ENCODE data around the gene NUTM2G.
"Not testable (repeated sequence)": the region's sequence is repeated elsewhere in the genome, so short reads cannot be mapped to it uniquely, and the experiment has no call there.

The NUTM2G gene

DNA sequence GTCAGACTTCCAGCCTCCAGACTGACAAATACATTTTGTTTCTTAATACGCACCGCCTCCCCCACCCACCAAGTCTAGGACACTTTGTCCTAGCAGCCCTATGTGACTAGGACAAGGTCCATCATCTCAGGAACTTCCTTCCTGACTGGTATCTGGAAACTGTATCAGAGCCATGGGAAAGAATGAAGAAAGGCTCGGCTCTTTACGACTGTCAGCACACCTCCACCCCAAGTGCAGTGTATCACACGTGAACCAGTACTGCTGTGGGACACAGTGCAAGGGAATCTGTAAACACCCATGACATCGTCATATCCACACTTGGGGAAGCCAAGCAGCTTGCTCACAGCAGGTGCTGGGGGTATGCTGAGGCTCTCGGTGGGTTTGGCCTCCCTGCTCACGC lies 13.0 kb downstream of the NUTM2G start:
- not testable (repeated sequence) for DNase-seq (ENCODE audit: low read depth in 3 of 3)

DNA sequence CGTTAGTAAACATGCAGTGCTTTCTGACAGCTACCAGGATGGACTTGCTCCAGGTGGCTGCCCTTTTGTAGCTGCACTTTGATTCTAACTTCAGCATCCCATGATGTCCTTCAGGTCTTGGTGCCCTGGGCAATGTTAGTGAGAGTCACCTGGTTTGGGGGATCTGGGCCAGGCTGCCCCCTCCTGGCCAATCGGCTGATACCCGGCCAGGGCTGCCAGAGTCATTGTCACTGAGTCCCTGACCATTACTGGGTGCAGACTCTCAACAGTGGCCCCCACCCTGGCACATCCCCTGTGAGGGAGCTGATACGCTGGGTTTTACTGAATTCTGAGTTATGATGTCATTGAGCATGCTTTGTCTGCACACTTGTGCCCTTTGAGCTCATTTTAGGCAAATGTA lies 13.5 kb downstream of the NUTM2G start:
- DNase-seq (ENCODE audit: low read depth in 3 of 3): not testable (repeated sequence)

DNA sequence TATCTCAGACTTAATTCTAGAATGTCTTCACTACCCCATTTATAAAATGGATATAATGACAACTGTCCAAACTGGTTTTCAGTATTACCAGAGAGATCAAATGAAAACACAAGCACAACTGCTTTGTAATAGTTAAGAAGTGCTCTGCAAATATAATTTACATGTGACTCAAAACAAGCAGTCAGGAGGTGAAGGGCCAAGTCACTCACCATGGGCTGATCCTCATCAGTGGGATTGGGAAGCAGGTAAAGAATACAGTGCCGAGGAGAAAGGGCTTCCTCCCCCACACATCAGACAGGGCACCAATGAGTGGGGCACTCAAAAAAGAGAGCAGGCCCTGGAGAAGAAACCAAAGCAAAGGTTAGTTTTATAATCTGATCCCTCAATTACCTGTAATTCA lies 20.7 kb downstream of the NUTM2G start:
- DNase-seq (ENCODE audit: low read depth in 3 of 3): not testable (repeated sequence)

DNA sequence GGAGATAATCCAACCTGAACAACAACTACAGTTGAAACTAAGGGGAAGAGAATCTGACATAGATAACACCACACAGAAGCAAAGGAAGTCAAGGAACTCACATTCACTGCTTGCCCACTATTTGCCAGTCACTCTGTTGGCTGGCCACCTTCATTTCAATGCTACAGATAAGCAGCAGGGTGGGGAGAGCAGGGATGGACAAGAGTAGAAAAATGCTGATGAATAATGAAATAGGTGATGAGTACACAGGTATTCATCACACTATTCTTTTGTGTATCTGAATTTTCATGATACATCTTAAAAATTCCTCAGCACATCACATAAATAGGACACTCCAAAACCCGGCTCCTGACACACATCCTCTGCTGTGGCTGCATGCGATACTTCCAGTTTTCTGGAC lies 21.9 kb downstream of the NUTM2G start:
- DNase-seq (ENCODE audit: low read depth in 3 of 3): not testable (repeated sequence)

DNA sequence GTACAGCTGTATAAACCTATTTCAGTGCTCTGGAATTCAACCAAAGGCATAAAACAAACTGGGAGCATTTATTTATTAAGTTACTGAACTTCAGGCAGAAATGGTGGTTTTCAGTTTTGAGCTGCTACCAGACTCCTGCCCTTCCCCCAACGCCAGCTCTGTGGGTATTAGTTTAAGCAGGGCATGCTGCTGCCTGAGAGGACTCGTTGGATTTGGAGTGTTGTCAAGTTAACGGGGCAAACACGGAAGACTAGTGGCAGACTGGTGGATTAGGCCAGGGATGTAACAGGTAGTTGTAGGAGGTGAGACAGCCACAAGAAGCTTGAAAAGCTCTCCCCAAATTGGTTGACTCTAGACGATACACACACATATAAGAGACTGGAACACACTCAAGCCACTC lies 38.9 kb downstream of the NUTM2G start:
- DNase-seq (ENCODE audit: low read depth in 3 of 3): not testable (repeated sequence)

DNA sequence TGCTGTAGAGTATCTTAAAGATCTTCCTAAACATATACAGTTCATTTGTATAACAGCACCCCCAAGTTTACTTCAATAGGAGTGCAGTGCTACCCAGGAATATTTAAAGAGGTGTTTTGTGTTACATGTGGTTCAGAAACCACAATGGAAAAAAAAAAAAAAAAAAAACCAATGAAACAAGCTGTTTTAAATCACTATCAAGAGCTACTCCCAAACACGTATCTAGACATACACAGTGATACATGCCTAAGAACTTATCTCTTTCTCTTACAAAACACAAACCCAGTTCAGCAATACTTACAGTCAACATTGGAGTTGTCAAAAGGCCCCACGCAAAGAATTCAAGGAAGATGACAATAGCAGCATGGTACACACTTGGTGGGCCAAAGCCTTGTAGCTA lies 43.9 kb downstream of the NUTM2G start:
- not testable (repeated sequence) for DNase-seq (ENCODE audit: low read depth in 3 of 3)

DNA sequence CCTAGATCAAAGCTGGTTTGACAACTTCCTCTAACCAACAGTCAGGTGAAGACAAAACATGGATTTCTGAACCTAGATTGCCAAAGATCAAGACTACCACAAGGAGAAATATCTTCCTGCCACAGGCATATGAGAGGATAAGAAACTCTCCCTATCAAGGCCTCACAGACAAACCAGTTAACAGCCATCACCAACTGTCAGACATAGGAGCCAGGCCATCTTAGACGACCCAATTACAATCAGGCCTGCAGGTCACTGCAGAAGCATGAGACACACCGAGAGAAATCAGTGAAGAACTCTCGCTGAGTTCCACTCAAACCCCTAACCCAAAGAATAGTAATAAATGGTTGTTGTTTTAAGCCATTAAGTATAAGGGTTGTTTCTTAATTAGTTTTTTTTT lies 45.4 kb downstream of the NUTM2G start:
- DNase-seq (ENCODE audit: low read depth in 3 of 3): not testable (repeated sequence)

DNA sequence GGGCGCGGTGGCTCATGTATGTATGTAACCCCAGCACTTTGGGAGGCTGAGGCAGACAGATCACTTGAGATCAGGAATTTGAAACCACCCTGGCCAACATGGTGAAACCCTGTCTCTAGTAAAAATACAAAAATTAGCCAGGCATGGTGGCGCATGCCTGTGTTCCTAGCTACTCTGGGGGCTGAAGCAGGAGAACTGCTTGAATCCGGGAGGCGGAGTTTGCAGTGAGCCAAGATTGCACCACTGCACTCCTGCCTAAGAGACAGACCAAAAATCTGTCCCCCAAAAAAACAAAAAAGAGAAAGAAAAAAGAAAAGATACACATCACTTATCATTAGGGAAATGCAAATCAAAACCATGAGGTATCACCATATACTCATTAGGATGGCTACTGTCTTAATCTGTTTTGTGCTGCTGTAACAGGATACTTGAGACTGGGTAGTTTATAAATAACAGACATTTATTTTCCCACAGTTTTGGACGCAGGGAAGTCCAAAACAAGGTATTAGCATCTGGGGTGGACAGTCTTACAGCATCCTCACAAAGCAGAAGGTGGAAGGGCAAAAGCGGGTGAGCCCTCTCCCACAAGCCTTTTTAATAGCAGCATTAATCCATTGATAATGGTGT lies 55.0 kb downstream of the NUTM2G start:
- DNase-seq (ENCODE audit: low read depth in 3 of 3): not testable (repeated sequence)

DNA sequence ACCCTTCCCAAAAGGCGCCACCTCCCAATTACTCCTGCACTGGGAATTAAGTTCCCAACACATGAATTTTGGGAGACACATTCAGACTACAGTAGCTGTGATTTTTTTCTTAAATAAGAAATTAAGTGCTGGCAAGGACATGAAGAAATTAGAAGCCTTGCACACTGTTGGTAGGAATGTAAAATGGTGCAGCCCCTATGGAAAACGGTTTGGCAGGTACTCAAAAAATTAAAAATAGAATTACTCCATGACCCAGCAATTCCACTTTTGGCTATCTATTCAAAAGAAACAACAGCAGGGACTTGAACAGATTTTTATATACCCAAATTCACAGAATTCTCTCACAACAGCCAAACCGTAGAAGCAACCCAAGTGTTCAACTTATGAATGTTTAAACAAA lies 55.5 kb downstream of the NUTM2G start:
- DNase-seq (ENCODE audit: low read depth in 3 of 3): not testable (repeated sequence)

DNA sequence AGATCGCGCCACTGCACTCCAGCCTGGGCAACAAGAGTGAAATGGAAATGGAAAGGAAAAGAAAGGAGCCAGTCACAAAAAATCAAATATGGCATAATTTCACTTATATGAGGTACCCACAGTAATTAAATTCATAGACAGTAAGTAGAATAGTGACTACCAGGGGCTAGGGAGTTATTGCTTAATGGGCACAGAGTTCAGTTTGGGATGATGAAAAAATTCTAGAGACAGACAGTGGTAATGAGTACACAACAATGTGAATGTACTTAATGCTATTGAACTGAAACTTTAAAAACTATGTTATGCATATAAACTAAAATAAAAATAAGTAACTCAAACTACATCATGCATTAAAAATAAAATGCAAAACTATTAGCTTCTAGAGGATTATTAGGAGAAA lies 56.2 kb downstream of the NUTM2G start:
- DNase-seq (ENCODE audit: low read depth in 3 of 3): not testable (repeated sequence)

All from stimulated activated CD4-positive, alpha-beta T cell treated with anti-CD3 and anti-CD28 coated beads, TNF-alpha, amount 100 ng/mL, for 24 hours (primary cell).